Epidermal melanocyte (primary cell): ENCODE measurements around the gene IGSF9B.

Experiments used
- DNase-seq: peaks from one replicate; pipeline ENCODE4 v3.0.0; 2011; ENCODE audit warnings: low spot score; ENCODE audit not compliant: insufficient read length

Gene IGSF9B

DNA sequence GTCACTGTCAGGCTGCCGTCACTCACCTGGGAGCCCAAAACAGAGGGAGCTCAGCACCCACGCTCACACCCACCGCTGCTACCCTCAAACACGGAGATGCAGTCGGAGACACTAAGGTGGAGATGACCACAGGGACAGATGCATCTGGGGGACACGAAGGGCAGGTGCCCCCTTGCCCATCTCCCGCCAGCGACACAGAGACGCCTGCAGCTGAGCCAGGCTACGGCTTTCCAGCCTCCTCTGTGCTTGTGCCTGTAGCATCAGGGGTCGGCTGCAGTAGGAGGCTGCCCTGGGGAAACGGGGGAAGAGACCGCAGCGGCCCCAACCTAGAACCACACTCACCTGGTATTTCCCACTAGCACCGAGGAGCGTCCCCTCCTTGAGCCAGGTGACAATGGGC lies 19.3 kb downstream of the IGSF9B start:
- DNase-seq = no peak

DNA sequence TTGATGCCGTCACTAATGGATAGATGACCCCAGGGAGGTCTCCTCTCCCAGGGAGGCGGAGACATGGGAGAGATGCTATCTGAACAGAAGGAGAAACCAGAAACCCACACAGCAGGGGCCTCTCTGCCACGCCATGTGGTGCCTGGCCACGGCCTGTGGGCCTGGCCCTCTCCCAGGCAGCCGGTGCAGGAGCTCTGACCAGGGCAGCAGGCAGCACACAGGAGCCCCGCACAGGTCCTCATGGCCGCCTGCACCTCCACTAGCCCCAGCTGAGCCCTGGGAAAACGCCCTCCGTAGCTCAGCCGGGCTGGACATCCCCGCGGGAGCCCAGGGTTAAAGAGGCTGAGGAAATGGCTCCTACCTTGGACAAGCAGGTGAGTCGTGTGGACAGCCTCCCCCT lies 19.8 kb downstream of the IGSF9B start:
- no peak for DNase-seq

DNA sequence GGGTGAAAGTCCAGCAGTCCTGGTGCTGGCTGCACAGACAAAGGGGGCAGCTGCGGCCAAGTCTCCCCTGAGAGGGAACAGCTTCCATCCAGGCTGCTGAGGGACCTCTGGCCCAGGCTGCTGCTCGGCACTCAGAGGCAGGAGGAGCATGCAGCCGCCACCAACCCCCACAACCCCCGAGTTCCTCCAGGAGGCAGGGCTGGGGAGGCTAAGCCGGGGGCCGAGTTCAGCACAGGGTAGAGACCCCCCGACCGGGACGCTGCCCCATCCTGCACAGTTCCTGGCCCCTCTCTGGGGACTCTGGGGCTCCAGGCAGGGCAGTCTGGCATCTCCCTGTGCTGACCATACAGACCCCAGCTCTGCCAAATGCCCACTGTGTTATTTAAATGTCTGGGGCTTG lies 20.2 kb downstream of the IGSF9B start:
- DNase-seq = no peak

DNA sequence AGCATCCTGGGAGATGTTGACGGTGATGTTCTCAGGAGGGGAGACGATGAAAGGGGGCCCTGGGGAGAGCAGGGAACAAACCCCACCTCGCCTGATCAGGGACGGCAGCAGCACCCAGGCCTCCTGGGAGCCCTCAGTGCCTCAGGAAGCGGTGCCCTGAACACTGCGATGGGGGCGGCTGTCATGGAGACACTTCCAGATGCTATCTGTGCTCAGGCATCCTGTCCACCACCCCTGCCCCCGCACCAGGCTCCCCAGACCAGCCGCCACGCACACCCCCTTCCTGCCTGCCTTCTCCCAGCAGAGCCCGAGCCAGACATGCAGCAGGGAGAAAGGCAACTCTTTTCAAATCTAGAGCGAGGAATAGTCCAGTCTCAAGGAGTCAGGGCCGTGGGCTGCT lies 20.6 kb downstream of the IGSF9B start:
- no peak for DNase-seq

DNA sequence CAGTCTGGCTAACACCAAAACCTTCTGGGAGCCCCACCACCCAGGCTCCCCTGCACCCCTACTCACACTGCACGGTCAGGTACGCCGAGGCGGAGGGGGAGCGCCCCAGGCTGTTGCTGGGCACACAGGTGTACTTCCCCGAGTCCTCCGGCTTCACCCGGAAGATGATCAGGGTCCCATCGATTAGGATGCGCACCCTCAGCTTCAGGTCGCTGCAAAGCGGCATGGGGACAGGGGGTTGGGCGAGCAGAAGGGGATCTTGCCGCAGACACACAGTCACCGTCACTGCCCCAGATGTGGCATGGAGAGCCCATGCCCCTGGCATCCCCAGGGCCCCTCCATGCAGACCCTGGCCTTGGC lies 21.2 kb downstream of the IGSF9B start:
- no peak for DNase-seq

DNA sequence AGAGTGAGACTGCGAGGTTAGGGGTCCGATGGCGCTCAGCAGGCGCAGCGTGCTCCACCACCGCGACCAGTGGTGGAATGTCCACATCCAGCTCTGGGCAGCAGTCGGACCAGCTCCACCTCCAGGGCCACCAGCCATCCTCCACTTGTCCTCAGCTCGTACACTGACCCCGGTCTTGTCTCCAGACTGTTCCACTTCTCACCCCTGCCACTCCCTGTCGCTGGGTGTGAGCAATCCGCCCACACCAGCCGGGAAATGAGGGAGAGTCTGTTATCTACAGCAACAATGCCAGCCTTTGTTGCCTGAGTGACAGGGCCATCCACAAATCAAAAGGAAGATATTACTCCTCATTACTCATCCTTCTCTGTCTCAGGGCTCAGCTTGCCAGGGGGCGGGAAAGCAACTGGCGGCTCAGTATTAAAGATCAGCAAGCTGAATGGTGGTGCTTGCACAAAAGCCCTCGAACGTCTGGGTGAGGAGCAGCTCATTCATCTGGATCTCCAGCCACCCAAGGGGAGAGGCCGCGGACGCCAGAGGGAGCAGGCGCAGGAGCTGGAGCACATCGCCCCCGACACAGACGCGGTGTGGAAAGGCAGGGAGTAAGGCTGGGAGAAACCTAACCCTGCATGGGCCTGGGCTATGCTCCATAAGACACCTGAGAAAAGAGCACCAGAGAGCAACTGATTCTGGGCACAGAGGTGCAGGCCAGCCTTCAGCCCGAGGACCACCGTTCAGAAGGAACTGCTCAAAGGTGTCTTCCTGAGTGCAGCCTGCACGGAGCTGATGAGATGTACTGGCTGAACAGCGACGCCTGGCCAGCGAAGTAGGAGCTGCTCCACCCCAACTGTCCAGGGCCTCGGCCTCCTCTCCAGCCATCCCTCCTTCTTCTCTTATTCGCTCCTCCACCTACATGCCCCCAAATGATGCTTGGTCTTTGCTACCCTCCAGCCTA lies 21.9 kb downstream of the IGSF9B start:
- DNase-seq = no peak

DNA sequence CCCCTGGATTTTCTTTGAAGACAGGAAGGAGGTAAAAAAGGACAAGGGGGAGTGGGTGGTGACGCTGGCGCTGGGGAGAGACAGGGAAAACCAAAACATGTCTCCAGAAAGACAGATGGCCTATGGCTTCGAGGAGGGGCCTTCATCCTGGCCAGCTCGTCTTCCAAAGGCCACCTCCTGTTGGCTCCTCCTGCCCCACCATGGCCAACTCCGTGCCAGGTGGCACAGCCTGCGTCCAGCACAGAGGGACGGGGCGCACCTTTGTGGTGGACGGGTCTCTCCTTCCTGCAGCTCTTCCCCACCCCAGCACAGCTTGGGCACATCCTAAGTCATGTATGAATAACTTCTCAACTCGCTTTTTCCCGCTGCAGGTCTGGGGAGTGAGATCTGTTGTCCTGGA lies 22.7 kb downstream of the IGSF9B start:
- no peak for DNase-seq

DNA sequence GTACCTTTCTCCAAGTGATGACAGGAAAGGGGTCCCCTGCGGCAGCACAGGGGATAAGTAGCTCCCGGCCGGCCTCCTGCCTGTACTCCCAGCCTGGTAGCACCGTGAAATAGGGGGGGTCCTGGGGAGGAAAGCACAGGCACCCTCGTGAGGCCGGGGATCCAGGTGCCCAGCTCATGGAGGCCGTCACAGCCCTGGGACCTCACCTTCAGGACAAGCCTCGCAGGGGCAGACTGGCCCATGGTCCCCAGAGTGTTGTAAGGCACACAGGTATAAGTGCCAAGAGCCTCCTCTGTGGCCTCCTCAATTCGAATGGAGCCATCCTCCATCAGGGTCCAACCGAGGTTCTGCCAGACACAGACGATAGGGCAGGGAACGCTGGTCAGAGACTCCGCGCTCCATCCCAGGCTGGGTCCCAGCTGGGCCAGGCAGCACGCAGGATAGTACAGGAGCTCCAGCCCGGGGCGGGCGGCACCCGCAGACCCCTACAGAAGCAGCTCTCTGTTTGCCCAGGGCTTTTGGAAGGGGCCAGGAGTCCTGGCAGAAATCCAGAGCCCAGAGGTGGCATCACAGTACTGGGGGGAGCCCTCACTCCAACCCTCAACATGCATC lies 25.2 kb downstream of the IGSF9B start:
- DNase-seq = no peak

DNA sequence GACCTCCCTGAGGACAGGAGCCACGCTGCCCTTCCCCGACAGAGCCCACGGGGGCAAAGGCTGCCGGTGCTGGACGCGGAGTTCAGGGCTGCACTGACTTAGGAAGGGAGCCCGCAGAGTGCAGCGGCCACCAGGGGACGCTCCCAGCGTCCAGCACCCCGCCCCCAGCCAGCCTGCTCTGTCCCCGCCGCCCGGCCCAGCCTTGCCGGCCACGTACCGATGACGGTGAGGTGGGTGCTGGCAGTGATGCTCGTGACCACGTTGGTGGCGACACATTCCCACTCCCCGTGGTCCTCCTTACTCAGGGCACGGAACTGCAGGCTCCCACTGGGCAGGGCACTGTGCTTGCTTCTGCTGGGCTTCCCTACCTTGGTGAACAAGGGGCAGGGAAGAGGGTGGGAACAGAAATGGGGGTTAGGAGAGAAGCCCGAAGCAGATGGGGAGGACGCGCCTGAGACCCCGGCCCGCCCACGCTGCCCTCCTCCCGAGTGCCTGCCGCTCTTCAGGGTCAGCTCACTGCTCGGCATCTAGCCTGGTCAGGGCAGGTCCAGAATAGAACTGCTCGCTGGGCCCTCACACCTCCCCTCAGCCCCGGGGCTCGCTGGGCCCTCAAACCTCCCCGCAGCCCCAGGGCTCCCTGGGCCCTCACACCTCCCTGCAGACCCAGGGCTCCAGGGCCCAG lies 25.9 kb downstream of the IGSF9B start:
- DNase-seq = no peak

DNA sequence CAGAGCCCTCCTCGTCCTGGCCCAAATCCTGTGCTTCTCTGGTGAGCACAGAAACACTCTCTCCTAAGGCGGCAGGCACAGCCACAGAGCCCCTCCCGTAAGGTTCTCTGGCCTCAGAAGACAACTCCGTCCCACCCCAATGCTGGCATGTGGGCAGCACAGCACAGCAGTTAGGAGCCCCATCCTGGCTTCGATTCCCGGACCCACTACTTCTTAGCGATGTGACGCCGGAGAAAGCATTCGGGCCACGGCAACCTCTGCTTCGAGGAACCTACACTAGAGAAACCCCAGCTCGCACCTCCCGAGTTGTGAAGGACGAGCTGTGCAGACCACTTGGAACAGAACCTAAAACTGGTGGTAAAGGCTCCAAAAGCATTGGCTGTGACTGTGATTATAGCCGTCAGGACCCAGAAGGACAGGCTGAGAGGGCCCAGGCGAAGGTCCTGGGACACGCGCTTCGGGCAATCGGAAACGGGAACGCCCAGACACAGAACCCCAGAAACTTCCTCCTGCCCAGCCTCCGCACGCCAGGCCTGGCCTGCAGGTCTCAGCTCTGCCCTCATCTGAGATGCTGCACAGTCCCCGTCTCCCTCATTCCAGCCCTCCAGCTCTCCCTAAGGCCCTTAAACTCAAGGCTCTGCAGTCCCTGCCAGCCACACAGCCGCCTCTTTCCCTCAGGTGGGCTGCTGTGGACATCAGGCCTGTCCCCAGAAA lies 26.6 kb downstream of the IGSF9B start:
- DNase-seq = no peak

DNA sequence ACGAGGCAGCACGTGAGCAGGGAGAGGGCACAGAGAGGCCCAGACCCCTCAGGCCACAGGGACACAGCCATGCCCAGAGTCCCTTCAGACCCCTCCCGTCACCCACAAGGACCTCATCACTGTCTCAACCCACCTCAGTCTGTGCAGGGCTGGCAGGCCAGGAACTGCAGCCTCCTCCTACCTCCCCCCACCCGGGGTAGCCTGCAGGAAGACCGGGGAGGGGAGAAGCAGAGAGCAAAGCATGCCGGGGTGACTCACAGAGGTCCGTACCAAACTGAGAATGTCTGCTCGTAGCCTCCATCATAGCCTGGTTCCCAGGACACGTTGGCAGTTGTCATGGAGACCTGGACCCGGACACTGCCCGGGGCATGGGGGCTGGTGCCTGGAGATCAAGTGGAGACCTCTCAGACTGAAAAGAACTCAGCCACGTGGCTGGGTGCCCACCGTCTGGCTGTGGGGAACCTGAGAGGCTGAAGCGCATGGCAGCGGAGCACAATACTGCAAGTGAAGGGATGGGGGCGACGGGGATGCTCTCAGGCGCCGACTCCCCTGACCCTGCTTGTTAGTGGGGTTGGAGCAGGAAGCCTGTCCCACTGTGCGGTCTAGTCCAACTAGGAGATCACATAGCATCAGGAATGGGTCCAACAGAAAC lies 27.2 kb downstream of the IGSF9B start:
- no peak for DNase-seq

DNA sequence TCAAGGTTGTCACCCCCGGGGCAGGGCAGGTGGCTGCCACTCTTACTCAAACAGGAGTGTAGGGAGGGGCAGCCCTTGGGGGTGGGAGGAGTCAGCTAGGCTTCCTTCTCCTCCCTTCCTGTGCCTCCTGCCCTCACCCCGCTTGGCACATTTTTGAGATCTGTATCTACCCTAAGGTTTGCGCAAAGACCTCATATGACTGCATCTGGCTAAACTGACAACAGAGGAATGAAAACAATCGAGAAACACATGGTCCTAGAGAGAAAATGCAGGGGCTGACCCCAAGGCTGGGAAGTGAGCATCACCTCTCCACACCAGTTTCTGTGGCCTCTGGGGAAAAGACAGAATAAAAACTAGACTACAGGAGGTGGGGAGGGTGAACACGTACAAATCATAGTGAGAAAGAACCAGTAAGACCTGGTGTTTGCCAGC lies 28.1 kb downstream of the IGSF9B start:
- DNase-seq = no peak

DNA sequence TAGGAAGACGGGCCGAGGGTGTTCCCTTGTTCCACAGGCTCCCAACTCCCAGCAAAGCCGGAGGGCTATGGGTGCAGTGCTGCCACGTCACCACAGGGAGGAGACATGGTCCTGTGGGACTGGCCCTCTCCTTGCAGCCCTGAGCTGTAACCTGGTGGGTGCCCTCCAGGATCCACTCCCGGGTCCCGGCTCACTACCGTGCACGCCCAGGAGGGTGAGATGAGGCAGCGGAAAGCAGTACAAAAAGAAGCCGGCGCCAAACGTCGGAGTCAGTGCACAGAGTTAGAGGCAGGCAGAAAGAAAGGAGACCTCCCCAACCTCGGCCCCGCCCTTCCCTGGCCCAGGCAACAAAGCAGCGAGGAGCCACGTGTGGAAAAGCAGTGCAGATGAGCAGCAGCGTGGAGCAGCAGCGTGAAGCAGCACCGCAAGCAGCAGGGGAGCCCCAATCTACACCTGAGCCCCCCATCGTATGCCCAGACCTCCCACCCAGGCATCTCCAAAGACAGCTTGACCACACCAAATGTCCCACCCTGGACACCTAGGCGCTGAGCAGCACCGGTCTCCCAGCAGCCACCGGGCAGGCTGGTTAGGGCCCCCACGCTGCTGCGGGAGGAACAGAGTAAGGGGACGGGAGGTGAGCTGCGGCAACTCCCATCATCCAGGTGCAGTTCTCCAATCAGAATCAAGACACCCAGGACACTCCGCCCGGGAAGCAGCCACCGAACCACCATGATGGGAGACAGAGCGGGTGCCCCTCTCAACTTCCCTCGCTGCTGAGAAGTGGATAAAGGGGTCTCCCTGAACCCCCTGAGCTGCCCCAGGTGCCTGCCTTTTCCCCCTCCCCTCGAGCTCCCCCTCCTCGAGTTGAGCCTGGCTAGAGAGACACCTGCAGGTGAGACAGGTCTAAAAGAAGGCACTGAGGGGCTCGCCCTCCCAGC lies 28.8 kb downstream of the IGSF9B start:
- peak; percentile 79 for DNase-seq

DNA sequence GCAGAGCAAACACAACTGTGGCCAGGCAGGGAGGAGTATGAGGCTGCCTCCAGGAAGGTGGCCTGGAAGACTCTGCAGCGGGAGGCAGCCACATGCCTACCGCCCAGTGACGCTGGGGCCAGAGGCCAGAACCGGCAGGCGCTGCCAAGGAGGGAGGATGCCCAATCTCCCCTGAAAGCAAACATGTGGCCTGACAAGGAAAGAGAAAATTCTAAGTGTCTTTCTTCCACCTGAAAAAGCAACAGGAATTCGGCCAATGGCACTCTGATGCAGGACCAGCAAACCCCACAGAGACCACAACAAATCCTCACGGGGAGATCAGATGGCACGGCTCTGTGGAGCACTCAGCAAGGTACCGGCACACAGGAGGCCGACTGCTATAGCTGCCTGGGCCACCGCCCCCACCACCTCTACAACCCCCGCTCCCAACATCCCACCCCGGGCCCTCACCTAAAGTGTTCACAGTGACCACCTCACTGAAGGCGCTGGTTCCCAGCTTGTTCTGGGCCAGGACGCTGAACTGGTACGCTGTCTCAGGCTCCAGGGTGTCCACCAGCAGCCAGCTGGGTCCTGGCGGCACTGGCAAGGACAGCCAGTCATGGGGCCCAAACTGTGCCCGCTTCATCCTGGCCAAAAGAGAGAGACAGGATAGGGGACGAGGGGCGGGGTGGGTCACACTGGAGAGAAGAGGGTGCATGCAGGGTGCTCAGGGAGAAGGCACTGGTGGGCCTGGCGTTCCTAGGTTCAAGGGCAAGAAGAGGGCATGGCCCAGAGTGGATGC lies 30.1 kb downstream of the IGSF9B start:
- DNase-seq = no peak

DNA sequence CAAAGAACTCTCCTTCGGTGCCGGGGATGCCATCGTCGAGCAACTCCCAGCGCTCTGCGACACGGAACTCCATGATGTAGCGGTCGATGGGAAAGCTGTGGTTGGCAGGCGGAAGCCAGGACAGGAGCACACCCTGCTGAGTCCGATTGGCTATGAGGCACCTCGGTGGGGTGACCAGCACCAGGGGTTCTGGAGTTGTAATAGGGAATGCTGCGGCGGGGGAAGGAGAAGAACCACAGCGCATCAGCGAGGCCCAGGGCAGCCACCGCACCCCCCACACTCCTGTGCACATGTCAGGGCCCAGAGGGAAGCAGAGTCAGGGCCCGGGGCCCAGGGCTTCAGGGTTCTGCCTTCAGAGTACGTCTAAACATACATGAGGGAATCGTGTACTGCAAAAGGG lies 31.0 kb downstream of the IGSF9B start:
- no peak for DNase-seq

DNA sequence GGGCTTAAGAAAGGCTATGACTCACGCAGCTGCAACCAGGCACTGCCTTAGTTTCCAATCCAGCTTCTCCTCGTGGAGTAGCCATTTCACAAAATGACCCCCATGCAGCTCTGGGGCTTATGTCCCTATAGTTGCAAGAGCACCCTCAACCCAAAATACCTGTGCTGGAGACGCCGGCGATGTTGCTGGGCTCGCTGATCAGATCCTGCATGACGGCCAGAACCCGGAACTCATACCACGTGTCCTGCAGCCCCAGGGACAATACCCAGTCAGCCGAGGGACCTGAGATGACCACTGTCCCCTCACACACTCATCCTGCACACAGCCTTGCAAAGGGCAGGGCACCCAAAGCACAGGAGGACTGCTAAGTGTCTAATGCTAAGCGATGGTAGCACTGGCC lies 32.1 kb downstream of the IGSF9B start:
- no peak for DNase-seq

DNA sequence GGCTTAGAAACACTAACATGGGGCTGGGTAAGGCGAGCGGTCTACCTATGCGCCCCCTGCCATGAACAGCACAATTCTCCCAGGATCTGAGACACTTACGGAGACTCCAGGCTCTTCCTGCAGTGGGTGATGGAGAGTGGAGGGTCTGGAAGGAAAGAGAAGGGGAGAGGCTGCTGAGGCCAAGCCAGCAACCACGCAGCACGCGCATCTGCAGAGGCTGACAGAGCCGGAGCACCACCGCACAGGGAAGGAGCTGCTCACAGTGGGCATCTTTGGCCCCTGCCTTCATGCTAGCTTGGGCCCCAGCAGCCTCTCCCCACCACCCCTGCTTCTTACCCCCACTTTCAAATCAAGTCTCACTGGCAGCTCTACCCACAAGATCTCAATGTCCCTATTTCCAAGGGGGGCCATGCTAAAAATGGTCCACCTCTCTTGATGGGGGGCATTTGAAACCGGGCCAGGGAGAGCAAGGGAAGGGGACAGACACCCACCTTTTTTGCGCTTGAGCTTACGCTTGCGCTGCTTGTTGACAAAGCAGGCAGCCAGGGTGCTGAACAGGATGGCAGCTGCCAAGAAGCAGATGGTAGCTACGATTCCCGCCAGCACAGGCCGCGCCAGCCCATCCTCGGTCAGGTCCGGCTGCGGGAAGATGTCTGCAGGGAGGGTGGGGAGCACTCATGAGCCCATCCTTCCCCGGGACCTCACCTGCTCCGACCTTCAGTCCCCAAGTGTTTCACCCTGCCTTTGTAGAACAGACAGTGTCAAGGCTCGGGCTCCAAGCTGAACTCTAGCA lies 34.5 kb downstream of the IGSF9B start:
- DNase-seq = no peak

DNA sequence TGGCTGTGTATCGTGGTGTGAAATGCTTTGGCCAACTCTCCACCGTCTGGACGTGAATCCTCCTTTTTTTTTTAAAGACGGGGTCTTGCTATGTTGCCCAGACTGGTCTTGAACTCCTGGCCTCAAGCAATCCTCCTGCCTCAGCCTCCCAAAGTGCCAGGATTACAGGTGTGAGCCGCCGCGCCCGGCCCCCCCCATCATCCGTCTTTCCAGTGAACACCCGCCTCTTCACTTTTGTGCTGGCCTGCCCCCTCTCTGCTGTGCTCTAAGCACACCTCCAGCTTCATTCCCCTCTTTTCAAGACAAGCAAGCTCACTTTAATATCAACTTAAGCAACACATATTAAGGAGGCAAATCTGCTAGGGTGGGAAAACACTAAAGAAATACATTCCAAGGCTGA lies 35.3 kb downstream of the IGSF9B start:
- no peak for DNase-seq

DNA sequence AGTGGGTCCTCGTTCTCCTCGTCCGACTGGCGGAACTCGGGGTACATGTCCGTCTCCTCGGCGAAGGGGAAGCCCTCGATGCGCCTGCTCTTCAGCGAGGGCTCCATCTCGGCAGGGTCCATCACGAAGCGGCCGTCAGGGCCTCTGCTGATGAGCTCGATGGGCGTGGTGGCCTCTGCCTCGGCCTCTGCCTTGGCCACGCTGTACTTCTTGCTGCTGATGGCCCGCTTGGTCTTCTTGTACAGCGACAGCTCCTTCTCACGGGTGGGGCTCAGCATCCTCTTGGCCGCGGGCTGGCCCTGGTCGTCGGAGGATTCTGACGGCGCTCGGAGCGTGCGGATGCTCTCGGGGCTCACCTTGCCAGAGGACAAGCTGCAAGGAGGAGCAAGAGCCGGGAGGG lies 35.7 kb downstream of the IGSF9B start:
- no peak for DNase-seq
